H54 (cell line): Measurements from ENCODE around the gene RSPRY1.
"Not testable (repeated sequence)": the region's sequence is repeated elsewhere in the genome, so short reads cannot be mapped to it uniquely, and the experiment has no call there.

ENCODE experiments used
- DNase-seq: peaks from one replicate; pipeline ENCODE4 v3.0.0; 2011; ENCODE audit warnings: low spot score, mixed read lengths; ENCODE audit not compliant: insufficient read length
- FAIRE-seq: peaks from 3 replicates; lab custom pipeline; 2011; peaks lifted over from hg19 to GRCh38; lab: Jason Lieb, UNC
- POLR2A ChIP-seq: IDR thresholded peaks from 2 replicates; pipeline ENCODE4 v1.6.1; 2011; ENCODE audit warnings: low read depth, mild to moderate bottlenecking, low read length

The RSPRY1 gene

DNA sequence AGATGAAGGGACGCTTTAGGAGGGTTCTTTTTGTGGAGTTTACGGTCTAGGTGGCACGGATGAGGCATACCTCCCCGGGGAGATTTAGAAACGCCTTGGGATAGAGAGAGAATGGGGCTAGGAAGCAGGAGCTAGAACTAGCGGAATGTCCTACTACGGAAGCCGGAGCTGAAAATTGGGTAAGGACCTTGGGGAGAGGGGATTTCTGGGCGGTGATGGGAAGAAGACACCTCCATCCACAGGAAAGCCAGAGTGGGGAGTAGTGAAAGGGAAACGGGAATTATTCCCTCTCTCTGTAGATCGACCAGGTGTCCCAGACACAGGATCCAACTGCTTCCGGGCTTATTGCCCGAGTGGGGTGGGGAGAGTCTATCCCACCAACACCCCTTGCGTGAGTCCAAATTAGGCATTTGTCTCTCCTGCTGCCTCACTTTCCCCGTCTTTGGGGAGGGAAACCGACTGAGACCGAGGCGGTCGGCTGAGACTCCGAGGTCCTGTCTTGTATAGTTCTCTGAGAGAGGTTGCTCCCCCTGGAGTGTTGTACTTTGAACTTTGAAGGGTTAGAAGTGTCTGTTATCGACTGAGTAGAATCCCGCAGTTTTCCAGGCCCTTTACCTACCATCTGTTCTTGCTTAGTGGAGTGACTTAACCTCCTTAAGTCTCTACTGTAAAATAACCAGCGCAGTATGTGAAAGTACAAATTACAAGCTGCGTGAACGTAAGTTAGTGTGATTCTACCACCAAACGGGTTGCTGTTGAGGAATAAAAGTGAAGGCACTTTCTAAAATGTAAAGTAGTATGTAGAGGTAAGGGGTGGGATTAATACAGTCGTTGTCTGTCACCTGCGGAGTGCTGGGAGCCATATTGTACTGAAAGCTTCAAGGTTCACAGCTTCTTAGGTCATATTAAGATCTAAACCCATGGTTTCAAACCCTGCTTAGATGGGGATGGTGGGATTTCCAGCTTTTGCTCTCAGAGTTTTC is 1.0 kb downstream of the RSPRY1 start:
- TF ChIP-seq POLR2A = no peak
- no peak for FAIRE-seq
- no peak for DNase-seq

GRCh38 chr16:57187902-57188710 is 2.0 kb downstream of the RSPRY1 start:
- FAIRE-seq = peak; percentile 60
- DNase-seq = not testable (repeated sequence)

- TF ChIP-seq POLR2A = no peak
- DNase-seq (no peak), FAIRE-seq (no peak)
These were observed 2.5 kb downstream of the RSPRY1 start for GRCh38 chr16:57188711-57189002.

DNA sequence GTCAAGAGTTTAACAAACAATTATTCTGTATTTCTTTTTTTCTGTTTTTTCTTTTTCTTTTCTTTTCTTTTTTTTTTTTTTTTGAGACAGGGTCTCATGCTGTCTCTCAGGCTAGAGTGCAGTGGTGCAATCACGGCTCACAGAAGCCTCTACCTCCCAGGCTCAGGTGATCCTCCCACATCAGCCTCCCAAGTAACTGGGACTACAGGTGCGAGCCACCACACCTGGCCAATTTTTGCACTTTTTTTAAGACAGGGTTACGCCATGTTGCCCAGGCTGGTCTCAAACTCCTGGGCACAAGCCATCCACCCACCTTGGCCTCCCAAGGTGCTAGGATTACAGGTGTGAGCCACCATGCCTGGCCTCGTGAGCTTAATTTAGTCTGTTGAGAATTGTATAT is 3.4 kb downstream of the RSPRY1 start:
- not testable (repeated sequence) for DNase-seq, FAIRE-seq

- FAIRE-seq (no peak), DNase-seq (no peak)
- TF ChIP-seq POLR2A = no peak
These were observed 4.0 kb downstream of the RSPRY1 start for GRCh38 chr16:57190136-57190535.

DNA sequence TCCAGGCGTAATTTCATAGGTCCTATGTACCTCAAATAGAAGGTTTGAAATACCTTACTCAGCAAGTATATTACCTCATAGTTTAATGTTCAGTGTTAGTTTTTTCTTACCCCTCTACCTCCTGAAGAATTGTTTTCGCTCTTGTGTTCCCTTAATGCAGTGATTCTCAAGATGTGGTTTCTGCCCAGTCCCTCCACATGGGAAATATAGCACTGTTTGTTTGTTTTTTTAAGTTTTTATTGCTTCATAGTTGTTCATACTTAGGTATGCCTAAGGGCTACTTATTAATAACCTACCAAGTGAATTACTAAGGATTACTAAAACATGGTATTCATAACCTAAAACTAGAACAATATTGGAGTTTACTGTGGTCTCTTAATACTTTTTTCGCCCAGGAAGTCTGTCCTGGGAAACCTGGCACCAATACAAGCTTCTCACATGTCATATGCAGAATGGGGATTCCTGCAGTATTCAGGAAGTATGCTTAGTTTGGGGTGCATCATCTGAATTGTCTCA is 5.0 kb downstream of the RSPRY1 start:
- DNase-seq = no peak
- peak; percentile 36 for FAIRE-seq
- TF ChIP-seq POLR2A = no peak

GRCh38 chr16:57192146-57192545 is 6.0 kb downstream of the RSPRY1 start:
- DNase-seq (no peak), FAIRE-seq (no peak)
- no peak for TF ChIP-seq POLR2A

GRCh38 chr16:57192720-57193486 is 6.8 kb downstream of the RSPRY1 start:
- no peak for DNase-seq
- no peak for TF ChIP-seq POLR2A

GRCh38 chr16:57194512-57194911 is 8.4 kb downstream of the RSPRY1 start:
- TF ChIP-seq POLR2A = no peak
- DNase-seq (peak; percentile 57), FAIRE-seq (peak; percentile 100)

More at GRCh38 chr16:57192720-57193486, 6.8 kb downstream of the RSPRY1 start:
- peak; percentile 70 for FAIRE-seq

DNA sequence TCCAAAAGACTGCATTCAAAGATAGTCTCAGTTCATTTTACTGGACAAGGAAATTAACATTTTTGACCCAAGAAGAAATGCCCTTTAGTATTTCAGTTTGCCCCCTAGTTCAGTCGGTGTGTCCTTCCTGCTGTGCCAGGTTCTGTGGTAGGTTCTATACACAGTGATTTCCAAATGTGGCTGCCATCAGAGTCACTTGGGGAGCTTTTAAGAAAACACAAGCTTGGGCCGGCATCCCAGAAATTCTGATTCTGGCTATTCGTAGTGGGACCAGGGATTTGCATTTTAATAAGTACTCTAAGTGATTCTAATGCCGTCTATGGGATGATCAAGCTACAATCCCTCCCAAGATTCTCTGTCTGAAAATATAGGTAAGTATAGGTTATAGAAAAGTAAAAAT is 10.2 kb downstream of the RSPRY1 start:
- DNase-seq = no peak
- no peak for FAIRE-seq
- no peak for TF ChIP-seq POLR2A

DNA sequence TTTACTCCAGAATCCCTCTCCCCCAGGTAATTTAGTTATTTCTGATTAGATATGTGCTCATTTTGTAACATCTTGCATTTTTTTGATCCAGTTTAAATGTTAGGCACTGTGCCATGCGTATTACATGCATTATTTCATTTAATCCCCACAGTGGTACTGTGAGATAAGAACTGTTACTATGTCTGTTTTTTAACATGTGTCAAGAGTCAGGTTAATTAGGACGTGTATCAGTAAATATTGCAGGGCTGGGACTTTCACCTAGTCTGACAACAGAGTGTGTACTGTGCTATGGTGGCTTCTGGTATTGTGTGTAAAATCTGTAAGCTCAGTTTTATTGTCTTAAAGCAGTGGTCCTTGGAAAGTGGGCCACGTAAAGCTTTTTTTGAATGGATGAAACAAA is 10.6 kb downstream of the RSPRY1 start:
- FAIRE-seq (no peak), DNase-seq (no peak)

GRCh38 chr16:57200321-57200720 is 14.2 kb downstream of the RSPRY1 start:
- DNase-seq, FAIRE-seq: not testable (repeated sequence)

More for the DNA sequence above, 10.6 kb downstream of the RSPRY1 start:
- TF ChIP-seq POLR2A = no peak

DNA sequence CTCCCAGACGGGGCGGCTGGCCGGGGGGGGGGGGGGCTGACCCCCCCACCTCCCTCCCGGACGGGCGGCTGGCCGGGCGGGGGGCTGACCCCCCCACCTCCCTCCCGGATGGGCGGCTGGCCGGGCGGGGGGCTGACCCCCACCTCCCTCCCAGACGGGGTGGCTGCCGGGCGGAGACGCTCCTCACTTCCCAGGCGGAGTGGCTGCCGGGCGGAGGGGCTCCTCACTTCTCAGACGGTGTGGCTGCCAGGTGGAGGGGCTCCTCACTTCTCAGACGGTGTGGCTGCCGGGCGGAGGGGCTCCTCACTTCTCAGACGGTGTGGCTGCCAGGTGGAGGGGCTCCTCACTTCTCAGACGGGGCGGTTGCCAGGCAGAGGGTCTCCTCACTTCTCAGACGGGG is 14.8 kb downstream of the RSPRY1 start:
- not testable (repeated sequence) for FAIRE-seq, DNase-seq
